AG20443 (cell line): ENCODE measurements around the gene PXN.
A peak's percentile ranks its signal among the peaks of the same experiment; 100 is the strongest.
"Not testable (repeated sequence)": the region's sequence is repeated elsewhere in the genome, so short reads cannot be mapped to it uniquely, and the experiment has no call there.

ENCODE experiments used
- DNase-seq: peaks from one replicate; pipeline ENCODE4 v3.0.0; 2012; ENCODE audit warnings: low spot score, mixed read lengths

The PXN gene

GRCh38 chr12:120209851-120210250 lies 55.7 kb downstream of the PXN start:
- no peak for DNase-seq

- DNase-seq: no peak
Measured at GRCh38 chr12:120207227-120207626, 58.3 kb downstream of the PXN start.

GRCh38 chr12:120206781-120207180 lies 58.7 kb downstream of the PXN start:
- DNase-seq: not testable (repeated sequence)

- DNase-seq: no peak
Measured at GRCh38 chr12:120206228-120206627, 59.3 kb downstream of the PXN start.

GRCh38 chr12:120204171-120204570 lies 61.4 kb downstream of the PXN start:
- no peak for DNase-seq

GRCh38 chr12:120200364-120200800 lies 65.1 kb downstream of the PXN start:
- DNase-seq: no peak

GRCh38 chr12:120199595-120200306 lies 65.8 kb downstream of the PXN start:
- peak; percentile 68 for DNase-seq

- no peak for DNase-seq
Measured at GRCh38 chr12:120199025-120199424, 66.5 kb downstream of the PXN start.

- DNase-seq: no peak
Measured at GRCh38 chr12:120197542-120197887, 68.0 kb downstream of the PXN start.

- not testable (repeated sequence) for DNase-seq
Measured at GRCh38 chr12:120196817-120197541, 68.6 kb downstream of the PXN start.

- DNase-seq: no peak
Measured at GRCh38 chr12:120196363-120196762, 69.2 kb downstream of the PXN start.

- peak; percentile 96 for DNase-seq
Measured at GRCh38 chr12:120194534-120195395, 70.8 kb downstream of the PXN start, which contains the start of gene GCN1. Gene GCN1 (minus strand): TSS chr12:120194715. CDS start chr12:120194697, 18 bp downstream.

- DNase-seq: no peak
Measured at GRCh38 chr12:120194226-120194533, 71.3 kb downstream of the PXN start.

- not testable (repeated sequence) for DNase-seq
Measured at GRCh38 chr12:120193286-120193685, 72.2 kb downstream of the PXN start.

GRCh38 chr12:120190985-120191480 lies 74.5 kb downstream of the PXN start:
- no peak for DNase-seq

- no peak for DNase-seq
Measured at GRCh38 chr12:120190386-120190785, 75.1 kb downstream of the PXN start.

- no peak for DNase-seq
Measured at GRCh38 chr12:120186654-120187053, 78.9 kb downstream of the PXN start.

- no peak for DNase-seq
Measured at GRCh38 chr12:120183211-120183631, 82.3 kb downstream of the PXN start.

- no peak for DNase-seq
Measured at GRCh38 chr12:120181991-120182631, 83.4 kb downstream of the PXN start.

- DNase-seq: no peak
Measured at GRCh38 chr12:120180975-120181374, 84.6 kb downstream of the PXN start.

- DNase-seq: no peak
Measured at GRCh38 chr12:120175537-120175936, 90.0 kb downstream of the PXN start.

GRCh38 chr12:120175062-120175461 lies 90.5 kb downstream of the PXN start:
- no peak for DNase-seq
